A549 (cell line): Measurements from ENCODE around the gene CASTOR2.
"Not testable (repeated sequence)": the region's sequence is repeated elsewhere in the genome, so short reads cannot be mapped to it uniquely, and the experiment has no call there.

Source experiments
- JUNB ChIP-seq: fragments of >200 bp; sonication (Bioruptor Twin); formaldehyde crosslinking; IDR thresholded peaks from 2 replicates; pipeline ENCODE4 v1.6.1; 2016
- KDM5A ChIP-seq: fragments of 200-600 bp; sonication (generic); IDR thresholded peaks from 2 replicates; pipeline ENCODE4 v1.6.1; 2016; ENCODE audit warnings: antibody characterized with exemption, mild to moderate bottlenecking
- NR3C1 ChIP-seq: fragments of >200 bp; sonication (Bioruptor Twin); formaldehyde crosslinking; IDR thresholded peaks from 3 replicates; pipeline ENCODE4 v1.6.1; 2017
- POLR2A ChIP-seq: IDR thresholded peaks from 2 replicates; pipeline ENCODE4 v1.6.1; 2012; ENCODE audit warnings: mild to moderate bottlenecking, low read length

DNA sequence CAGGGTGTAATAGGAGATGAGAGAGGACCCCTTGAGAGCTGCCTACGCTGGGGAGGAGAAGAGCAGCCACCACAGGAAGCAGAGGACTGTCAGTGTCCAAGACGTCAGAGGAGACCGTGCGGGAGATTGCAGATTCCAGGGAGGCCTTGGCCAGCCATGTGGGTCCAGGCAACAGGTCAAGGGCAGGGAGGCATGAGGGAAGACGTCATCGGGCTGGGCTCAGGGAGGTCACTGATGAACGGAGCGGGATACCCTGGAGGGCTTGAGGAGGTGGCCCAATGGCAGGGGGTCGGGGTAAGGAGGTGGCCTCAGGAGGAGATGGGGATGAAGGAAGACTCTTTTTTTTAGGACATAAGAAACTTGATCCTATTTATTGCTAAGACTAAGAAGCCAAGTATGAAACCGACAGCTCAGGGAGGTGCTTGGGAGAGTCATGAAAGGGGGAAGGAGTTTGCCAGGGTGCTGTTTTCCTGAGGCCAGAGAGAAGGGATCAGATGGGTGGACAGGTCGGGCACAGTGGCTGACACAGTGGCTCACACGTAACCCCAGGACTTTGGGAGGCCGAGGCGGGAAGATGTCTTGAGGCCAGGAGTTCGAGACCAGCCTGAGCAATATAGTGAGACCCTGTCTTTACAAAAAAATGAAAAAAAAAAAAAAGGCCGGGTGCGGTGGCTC is 30.5 kb downstream of the CASTOR2 start:
- not testable (repeated sequence) for TF ChIP-seq POLR2A, JUNB, KDM5A, NR3C1
